ENCODE measurements around the gene ERG. TPM values are rescaled to one million over a fixed set of nuclear protein-coding genes. Genes with fewer than 3 reads are reported as not detected.

ERG gene
- total and polyA plus RNA-seq, 2 of the 8 experiments (the other 6 are each of a cell fraction or from before 2014, with no cell fraction given), result 1.0 to 3.0 TPM

DNA sequence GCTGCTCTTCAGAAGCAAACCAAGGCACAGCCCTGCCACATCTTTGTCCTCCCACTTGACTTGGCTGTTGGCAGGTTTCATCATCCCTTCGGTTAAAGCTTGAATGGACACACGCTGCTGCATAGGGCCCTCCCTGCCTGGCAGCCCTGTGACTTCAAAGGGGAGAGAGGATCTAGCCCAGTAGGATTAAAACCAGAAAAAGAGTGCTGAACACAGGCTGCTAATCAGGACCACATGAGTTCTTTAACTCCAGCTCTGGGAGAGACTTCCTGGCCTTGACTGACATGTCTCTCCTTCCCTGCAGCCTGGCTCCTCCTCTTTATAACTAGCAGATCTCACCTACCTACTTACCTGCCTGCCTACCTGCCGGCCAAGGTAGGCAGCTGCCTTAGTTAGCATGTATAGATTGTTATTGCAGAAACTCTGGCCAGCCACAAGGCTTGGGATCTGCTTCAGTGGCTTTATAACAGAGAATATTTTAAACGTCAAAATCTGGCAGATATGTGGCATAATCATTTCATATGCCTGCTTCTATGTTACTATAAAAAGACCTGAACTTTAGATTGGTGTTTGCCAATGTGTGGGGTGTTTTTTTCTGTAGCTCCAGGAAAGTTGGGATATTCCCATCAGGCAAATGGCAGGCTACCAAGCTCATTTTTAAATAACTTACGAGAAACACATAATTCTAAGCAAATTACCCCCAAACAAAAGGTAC, 49.4 kb downstream of the ERG start:
- Histone ChIP-seq H2BK12ac (ENCODE audit: low read depth, low read length) (no peak overlapping the region), H3K23ac (ENCODE audit: insufficient read length) (no peak overlapping the region), H4K20me1 (replicated peaks in 1 of 2; ENCODE audit: control insufficient read depth in 1 of 2, insufficient read depth in 2 of 2, low read length in 2 of 2) (no peaks in the 10 kb centered on the region), H2BK5ac (ENCODE audit: low read depth, low read length) (no peak overlapping the region), H3K4me3 (ENCODE audit: extremely low read depth in 1 of 4, insufficient read depth in 2 of 4, low read depth in 3 of 4, low read length in 4 of 4) (no peak overlapping the region), H4K8ac (ENCODE audit: extremely low read depth, insufficient read depth, low read length) (no peak overlapping the region), H3K18ac (ENCODE audit: extremely low read depth, low read length) (no peak overlapping the region), H3K27me3 (replicated peaks in 1 of 4; ENCODE audit: control insufficient read depth in 3 of 4, extremely low read depth in 1 of 4, insufficient read depth in 3 of 4, low read length in 3 of 4) (peaks cover 14 to 47% (median 24%) of the 10 kb centered on the region in 4 experiments), H3K23me2 (ENCODE audit: low read depth, low read length) (no peaks in the 10 kb centered on the region), H2BK20ac (ENCODE audit: low read length) (no peak overlapping the region), H2AFZ (ENCODE audit: low read length) (no peak overlapping the region), H3K56ac (replicated peaks; ENCODE audit: insufficient read length, low read depth, low read length) (no peak overlapping the region), H3K27ac (ENCODE audit: low read depth, low read length) (no peak overlapping the region), H2AK5ac (ENCODE audit: low read depth, low read length) (no peak overlapping the region), H2BK120ac (replicated peaks; ENCODE audit: low read depth, low read length) (no peak overlapping the region), H3K4ac (replicated peaks; ENCODE audit: insufficient read length, low read depth, low read length) (no peak overlapping the region), H3K9me3 (ENCODE audit: insufficient read depth in 2 of 2, low read depth in 1 of 2, low read length in 1 of 2) (no peaks in the 10 kb centered on the region), H4K91ac (replicated peaks; ENCODE audit: insufficient read length, low read length) (no peak overlapping the region), H2BK15ac (ENCODE audit: low read length) (no peak overlapping the region), H3K4me2 (ENCODE audit: insufficient read depth in 1 of 2, low read depth in 2 of 2, low read length in 2 of 2) (peak overlapping the region in 1 of 2 experiments; percentile 25; a peak in 1 of 4 replicates), H3K14ac (ENCODE audit: insufficient read length) (no peak overlapping the region), H4K5ac (ENCODE audit: insufficient read length, low read depth, low read length) (no peak overlapping the region), H3K4me1 (replicated peaks in 1 of 4; ENCODE audit: control insufficient read depth in 3 of 4, insufficient read depth in 4 of 4, low read length in 3 of 4) (no peaks in the 10 kb centered on the region), H3K9ac (replicated peaks in 1 of 4; ENCODE audit: extremely low read depth in 1 of 4, low read depth in 3 of 4, low read length in 3 of 4) (no peak overlapping the region), H3K79me2 (ENCODE audit: control insufficient read depth in 1 of 2, insufficient read depth in 2 of 2, low read length in 2 of 2) (no peaks in the 10 kb centered on the region), H3K79me1 (ENCODE audit: low read depth, low read length) (no peaks in the 10 kb centered on the region), H3K36me3 (ENCODE audit: control insufficient read depth in 2 of 4, insufficient read depth in 4 of 4, low read length in 3 of 4) (no peaks in the 10 kb centered on the region)
- CTCF ChIA-PET (ENCODE audit: partially characterized antibody), result interaction anchor here (1.0 to 1.1 kb wide), 5 partner anchors 10 to 244 kb away, joined by 3 to 4 read pairs (median 3); no protein-coding TSS in a partner anchor
- 30% methylated on average over 5 of the region's 5 CpGs; no CpG with 5 or more reads in 1 of the 2 experiments for WGBS, 2 experiments (ENCODE audit: extremely low coverage in 1 of 2, insufficient coverage in 1 of 2, insufficient read length in 1 of 2, insufficient replicate concordance in 2 of 2, low coverage in 1 of 2, low lambda C conversion rate in 2 of 2, missing lambda C conversion rate in 1 of 2)
- DNase-seq (ENCODE audit: low read depth in 1 of 2, low spot score in 2 of 2) (no peak), FAIRE-seq (peak; percentile 98)
- POLR2A ChIA-PET (ENCODE audit: partially characterized antibody), result interaction anchor here (0.7 to 1.5 kb wide), 2 partner anchors 10 to 357 kb away, joined by 3 to 4 read pairs; partner anchors contain the start of gene ETS2
- no peak for TF ChIP-seq TBP (IDR thresholded peaks at IDR 0.05; ENCODE audit: low read depth, low read length)
- TF ChIP-seq NRF1 (IDR thresholded peaks at IDR 0.05; ENCODE audit: low read depth, low read length), result no peak
- no peak for TF ChIP-seq MAFK (IDR thresholded peaks at IDR 0.05; ENCODE audit: low read depth, low read length)
- no peak for TF ChIP-seq EP300 (IDR thresholded peaks at IDR 0.05; ENCODE audit: borderline replicate concordance in 1 of 2, low read depth in 2 of 2, low read length in 2 of 2)
- TF ChIP-seq CEBPB (IDR thresholded peaks at IDR 0.05; ENCODE audit: low read depth, low read length), result peak; percentile 89
- no peak for TF ChIP-seq HDAC2 (IDR thresholded peaks at IDR 0.05; ENCODE audit: borderline replicate concordance in 1 of 2, low read depth in 2 of 2, low read length in 2 of 2)
- TF ChIP-seq SP1 (IDR thresholded peaks at IDR 0.05; ENCODE audit: low read depth, low read length), result 0 out of 2 replicates have a peak, but pooled peaks have one; percentile 34
- TF ChIP-seq, protein P1, sequence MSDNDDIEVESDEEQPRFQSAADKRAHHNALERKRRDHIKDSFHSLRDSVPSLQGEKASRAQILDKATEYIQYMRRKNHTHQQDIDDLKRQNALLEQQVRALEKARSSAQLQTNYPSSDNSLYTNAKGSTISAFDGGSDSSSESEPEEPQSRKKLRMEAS (IDR thresholded peaks at IDR 0.05), result peak; percentile 16; the same call in 1 of the 2 replicates
- TF ChIP-seq CBX5 (IDR thresholded peaks at IDR 0.05; ENCODE audit: low read depth, low read length), result no peak
- TF ChIP-seq ASH2L (IDR thresholded peaks at IDR 0.05; ENCODE audit: low read length), result no peak
- 0 out of 2 replicates have a peak, but pooled peaks have one; percentile 17 for TF ChIP-seq YY1 (IDR thresholded peaks at IDR 0.05; ENCODE audit: low read depth, low read length)
- no peak for TF ChIP-seq SRF (IDR thresholded peaks at IDR 0.05; ENCODE audit: low read depth, low read length)
- no peak for TF ChIP-seq KDM4A (IDR thresholded peaks at IDR 0.05; ENCODE audit: low read depth, low read length, severe bottlenecking)

Data from H1 (cell line).